Activated CD4-positive, alpha-beta T cell treated with anti-CD3 and anti-CD28 coated beads, Interleukin-2, amount 10 ng/mL, durations not matched to agents 24 days and 14 days (primary cell): ENCODE measurements around the gene PTK6. TPM values are rescaled to one million over a fixed set of nuclear protein-coding genes. Genes with fewer than 3 reads are reported as not detected.
"Not testable (repeated sequence)": the region's sequence is repeated elsewhere in the genome, so short reads cannot be mapped to it uniquely, and the experiment has no call there.

Source experiments
- DNase-seq: peaks from one replicate; pipeline ENCODE4 v3.0.0; 2022
- H3K27ac Mint-ChIP-seq: one replicate; pipeline ENCODE4 v1.8.0; 2022; ENCODE audit warnings: mild to moderate bottlenecking, mixed read lengths
- H3K27me3 Mint-ChIP-seq: one replicate; pipeline ENCODE4 v1.8.0; 2022; ENCODE audit warnings: mixed read lengths
- H3K36me3 Mint-ChIP-seq: one replicate; pipeline ENCODE4 v1.8.0; 2022; ENCODE audit warnings: low read depth, mild to moderate bottlenecking, mixed read lengths
- H3K4me1 Mint-ChIP-seq: one replicate; pipeline ENCODE4 v1.8.0; 2021; ENCODE audit warnings: mixed read lengths
- H3K4me3 Mint-ChIP-seq: one replicate; pipeline ENCODE4 v1.8.0; 2022; ENCODE audit warnings: mild to moderate bottlenecking, moderate library complexity, mixed read lengths
- H3K9me3 Mint-ChIP-seq: one replicate; pipeline ENCODE4 v1.8.0; 2021; ENCODE audit warnings: mixed read lengths
- intact Hi-C: fragments of 100-400 bp; cut with micrococcal nuclease; formaldehyde crosslinking; loops from one replicate; pipeline ENCODE4 v1.15.1; 2023
- total RNA-seq: library from RNA; stranded (reverse); gene quantifications from 2 replicates; pipeline ENCODE4 v1.2.3, GENCODE V29; 2022

PTK6 gene
- total RNA-seq, 1 donor from 2014 or later: 0.35 TPM

DNA sequence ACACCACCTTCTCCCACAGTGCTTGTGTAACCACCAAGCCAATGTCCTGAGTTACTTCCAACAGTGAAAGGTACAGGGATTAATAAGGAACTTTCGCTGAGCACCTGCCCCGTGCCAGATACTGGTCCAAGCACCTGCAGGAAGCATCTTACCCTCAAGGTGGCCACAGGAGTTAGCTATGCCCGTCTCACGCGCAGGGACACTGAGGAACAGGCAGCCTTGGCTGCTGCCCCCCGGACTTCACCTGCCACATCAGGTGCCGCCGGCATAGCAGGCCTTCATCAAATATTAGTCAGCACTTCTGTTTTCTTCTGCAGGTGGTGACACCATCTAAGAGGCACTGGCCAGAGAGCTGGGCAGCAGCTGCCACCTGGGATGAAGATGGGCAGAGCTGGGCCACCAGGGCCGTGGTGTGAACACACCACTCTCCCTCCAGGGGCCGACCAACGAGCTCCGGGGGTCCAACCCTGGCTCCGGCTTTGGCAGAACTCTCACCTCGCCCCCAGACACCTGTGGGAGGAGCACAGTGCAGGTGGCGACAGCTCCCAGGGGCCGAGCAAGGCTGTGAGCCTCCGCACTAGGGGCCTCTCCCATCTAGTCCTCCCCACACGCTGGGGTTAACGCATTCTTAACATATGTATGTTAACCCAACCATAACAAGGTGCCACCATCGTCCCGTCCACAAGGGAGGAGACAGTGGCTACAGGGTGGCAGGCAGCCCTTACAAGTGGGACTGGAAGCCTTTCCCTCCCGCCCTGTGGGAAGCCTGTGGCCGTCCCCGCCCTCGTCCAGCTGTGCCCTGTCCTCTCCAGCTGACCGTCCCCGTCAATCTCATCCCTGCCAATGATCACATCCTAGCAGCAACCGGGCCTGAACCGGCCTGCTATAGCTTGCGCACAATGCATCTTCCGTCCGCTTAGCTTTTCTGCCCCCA lies 19.5 kb downstream of the PTK6 start:
- intact Hi-C loops: no loop called here
- H3K27me3 Mint-ChIP-seq: peaks cover 27% of the 10 kb centered on the region
- no peak for DNase-seq
- H3K4me1 Mint-ChIP-seq: peaks cover 8% of the 10 kb centered on the region
- H3K9me3 Mint-ChIP-seq: peaks cover 5% of the 10 kb centered on the region
- no peak overlapping the region for H3K4me3 Mint-ChIP-seq
- no peak overlapping the region for H3K27ac Mint-ChIP-seq
- peaks cover 6% of the 10 kb centered on the region for H3K36me3 Mint-ChIP-seq

DNA sequence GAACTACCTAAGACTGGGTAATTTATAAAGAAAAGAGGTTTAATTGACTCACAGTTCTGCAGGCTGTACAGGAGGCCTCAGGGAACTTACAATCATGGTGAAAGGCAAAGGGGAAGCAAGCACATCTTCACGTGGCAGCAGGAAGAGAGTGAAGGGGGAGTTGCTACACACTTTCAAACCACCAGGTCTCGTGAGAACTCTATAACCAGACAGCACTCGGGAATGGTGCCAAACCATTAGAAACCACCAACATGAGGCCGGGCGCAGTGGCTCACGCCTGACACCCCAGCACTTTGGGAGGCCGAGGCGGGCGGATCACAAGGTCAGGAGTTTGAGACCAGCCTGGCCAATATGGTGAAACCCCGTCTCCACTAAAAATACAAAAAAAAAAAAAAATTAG lies 22.7 kb downstream of the PTK6 start:
- H3K4me3 Mint-ChIP-seq, H3K27ac Mint-ChIP-seq, H3K4me1 Mint-ChIP-seq, H3K9me3 Mint-ChIP-seq, H3K36me3 Mint-ChIP-seq, intact Hi-C loops, DNase-seq: not testable (repeated sequence)
- H3K27me3 Mint-ChIP-seq: peaks cover 35% of the 10 kb centered on the region

DNA sequence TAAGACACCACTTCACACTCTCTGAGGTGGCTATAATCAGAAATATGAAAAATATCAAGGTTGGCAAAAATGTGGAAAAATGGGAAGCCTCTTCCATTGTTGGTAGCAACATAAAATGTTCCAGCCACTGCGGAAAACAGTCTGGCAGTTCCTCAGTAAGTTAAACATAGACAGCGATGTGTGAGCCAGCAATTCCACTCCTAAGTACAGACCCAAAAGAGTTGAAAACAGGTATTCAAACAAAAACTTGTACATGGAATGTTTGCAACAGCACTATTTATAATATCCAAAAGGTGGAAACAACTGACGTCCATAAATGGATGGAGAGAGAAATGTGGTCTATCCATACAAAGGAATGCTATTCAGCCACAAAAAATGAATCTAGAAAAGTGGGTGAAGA lies 24.0 kb downstream of the PTK6 start:
- Mint-ChIP-seq H3K4me3 (no peak overlapping the region), H3K4me1 (no peaks in the 10 kb centered on the region), H3K9me3 (peaks cover 7% of the 10 kb centered on the region), H3K36me3 (peaks cover 1% of the 10 kb centered on the region), H3K27me3 (peaks cover 38% of the 10 kb centered on the region), H3K27ac (no peak overlapping the region)
- no peak for DNase-seq
- intact Hi-C loops: no loop called here

DNA sequence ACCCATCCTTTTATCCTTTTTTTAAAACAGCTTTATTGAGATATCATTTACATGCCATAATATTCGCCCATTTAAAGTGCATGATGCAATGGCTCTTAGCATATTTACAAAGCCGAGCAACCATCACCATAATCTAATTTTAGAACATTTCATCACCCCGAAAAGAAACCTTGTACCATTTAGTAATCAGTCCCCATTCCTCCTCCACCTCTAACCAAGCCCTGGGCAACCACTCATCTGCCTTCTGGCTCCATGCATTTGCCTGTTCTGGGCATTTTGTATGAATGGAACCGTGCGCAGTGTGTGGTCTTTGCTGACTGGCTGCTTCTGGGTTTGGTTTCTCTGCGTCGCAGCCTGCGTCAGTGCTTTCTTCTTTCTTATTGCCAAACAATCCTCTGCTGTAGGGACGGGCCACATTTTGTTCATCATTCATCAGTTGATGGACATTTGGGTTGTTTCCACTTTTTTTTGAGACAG lies 28.1 kb downstream of the PTK6 start:
- no peak overlapping the region for H3K27ac Mint-ChIP-seq
- peaks cover 3% of the 10 kb centered on the region for H3K9me3 Mint-ChIP-seq
- H3K4me3 Mint-ChIP-seq: no peak overlapping the region
- peaks cover 29% of the 10 kb centered on the region for H3K27me3 Mint-ChIP-seq
- H3K36me3 Mint-ChIP-seq: no peaks in the 10 kb centered on the region
- H3K4me1 Mint-ChIP-seq: no peaks in the 10 kb centered on the region
- no peak for DNase-seq
- intact Hi-C loops: no loop called here

DNA sequence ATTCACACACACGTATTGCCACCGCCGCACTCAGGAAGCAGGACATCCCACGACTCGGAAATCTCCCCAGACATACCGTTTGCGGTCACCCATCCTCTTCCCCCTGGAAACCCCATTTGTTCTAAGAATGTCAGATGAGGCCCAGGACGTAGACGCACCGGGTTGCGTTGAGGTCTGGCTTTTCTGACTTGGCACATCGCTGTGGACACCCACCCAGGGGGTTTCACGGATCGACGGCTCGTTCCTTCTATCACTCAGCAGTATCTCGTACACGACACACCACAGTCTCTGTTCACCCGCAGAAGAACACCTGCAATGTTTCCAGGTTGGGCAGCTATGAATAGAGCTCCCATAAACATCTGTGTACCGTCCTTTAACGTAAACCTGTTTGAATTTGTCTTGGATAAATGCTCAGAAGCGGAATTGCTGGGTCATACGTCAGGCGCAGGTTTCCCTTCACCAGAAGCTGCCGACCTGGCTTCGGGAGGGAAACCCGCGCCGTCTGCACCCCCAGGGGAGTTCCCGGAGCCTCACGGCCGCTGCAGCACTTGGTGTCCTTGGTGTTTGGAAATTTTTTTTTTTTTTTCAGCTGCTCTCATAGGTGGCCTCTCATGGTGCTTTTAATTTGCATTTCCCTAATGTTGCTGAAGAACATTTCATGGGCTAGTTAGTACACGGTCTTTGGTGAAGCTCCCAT lies 29.0 kb downstream of the PTK6 start:
- Mint-ChIP-seq H3K27me3 (peaks cover 27% of the 10 kb centered on the region), H3K4me1 (no peaks in the 10 kb centered on the region), H3K36me3 (no peaks in the 10 kb centered on the region), H3K27ac (peak overlapping the region; percentile 71), H3K9me3 (peaks cover 3% of the 10 kb centered on the region), H3K4me3 (peak overlapping the region; percentile 39)
- no peak for DNase-seq
- intact Hi-C loops: no loop called here

DNA sequence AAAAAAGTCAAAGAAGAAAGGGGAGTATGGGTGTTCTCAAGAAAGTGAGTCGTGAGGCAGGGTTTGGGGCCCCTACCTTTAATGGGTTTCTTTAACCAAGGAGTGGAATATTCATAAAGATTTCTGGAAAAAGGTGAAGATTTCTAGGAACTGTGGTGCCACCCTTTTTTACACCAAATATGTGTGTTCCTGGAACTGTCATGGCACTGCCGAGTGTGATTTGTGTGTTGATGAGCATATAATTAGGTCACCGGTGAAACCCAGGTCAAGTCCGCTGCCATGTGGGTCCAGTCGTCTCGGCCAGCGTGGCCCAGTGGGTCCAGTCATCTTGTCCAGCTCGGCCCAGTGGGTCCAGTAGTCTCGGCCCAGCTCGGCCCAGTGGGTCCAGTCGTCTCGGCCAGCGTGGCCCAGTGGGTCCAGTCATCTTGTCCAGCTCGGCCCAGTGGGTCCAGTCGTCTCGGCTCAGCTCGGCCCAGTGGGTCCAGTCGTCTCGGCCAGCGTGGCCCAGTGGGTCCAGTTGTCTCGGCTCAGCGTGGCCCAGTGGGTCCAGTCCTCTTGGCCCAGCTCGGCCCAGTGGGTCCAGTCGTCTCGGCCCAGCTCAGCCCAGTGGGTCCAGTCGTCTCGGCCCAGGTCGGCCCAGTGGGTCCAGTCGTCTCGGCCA lies 30.0 kb downstream of the PTK6 start:
- Mint-ChIP-seq H3K27me3 (peaks cover 20% of the 10 kb centered on the region), H3K4me1 (no peaks in the 10 kb centered on the region), H3K36me3 (no peaks in the 10 kb centered on the region), H3K9me3 (peaks cover 3% of the 10 kb centered on the region), H3K4me3 (no peak overlapping the region), H3K27ac (no peak overlapping the region)
- intact Hi-C loops: no loop called here
- no peak for DNase-seq

DNA sequence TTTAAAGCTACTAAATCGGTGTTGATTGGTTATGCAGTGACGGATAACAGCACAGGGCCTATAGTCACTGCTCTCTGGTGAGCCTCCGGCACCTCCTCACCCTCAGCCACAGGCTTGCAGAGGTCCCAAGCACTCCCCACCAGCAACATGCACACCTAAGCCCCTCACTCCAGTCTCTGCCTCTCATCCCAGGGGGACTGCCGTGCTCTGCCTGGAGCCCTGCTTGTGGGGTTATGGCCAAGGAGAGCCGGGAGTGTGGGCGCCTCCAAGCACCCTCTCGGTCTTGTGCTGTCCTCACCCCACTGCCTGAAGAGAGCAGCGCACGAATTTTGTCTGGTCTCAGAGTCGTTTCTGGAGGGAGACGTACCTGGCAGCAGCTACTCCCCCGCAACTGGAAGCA lies 31.5 kb downstream of the PTK6 start:
- Mint-ChIP-seq H3K4me3 (no peak overlapping the region), H3K27me3 (peaks cover 18% of the 10 kb centered on the region), H3K4me1 (no peaks in the 10 kb centered on the region), H3K36me3 (no peaks in the 10 kb centered on the region), H3K27ac (no peak overlapping the region), H3K9me3 (no peaks in the 10 kb centered on the region)
- no peak for DNase-seq
- intact Hi-C loops: no loop called here

DNA sequence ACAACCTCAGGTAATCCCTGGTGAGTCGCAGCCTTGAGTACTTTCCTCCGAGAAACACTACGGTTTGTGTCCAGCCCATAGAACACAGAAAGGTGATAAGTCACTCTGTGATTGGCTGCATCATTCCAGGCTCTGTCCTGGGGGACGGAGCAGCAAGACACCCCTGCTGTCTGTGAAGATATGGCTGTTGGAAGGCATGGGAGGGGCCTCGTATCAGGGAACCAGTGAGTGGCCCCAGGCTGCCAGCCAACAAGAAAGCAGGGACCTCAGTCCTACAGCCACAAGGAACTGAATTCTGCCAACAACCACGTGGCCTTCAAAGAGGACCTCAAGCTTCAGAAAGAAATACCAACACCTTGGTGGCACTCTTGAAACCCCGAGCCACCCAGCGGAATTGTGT lies 31.9 kb downstream of the PTK6 start:
- no peak overlapping the region for H3K27ac Mint-ChIP-seq
- H3K9me3 Mint-ChIP-seq: no peaks in the 10 kb centered on the region
- H3K4me3 Mint-ChIP-seq: no peak overlapping the region
- no peaks in the 10 kb centered on the region for H3K36me3 Mint-ChIP-seq
- DNase-seq: no peak
- H3K27me3 Mint-ChIP-seq: peaks cover 20% of the 10 kb centered on the region
- H3K4me1 Mint-ChIP-seq: no peaks in the 10 kb centered on the region
- intact Hi-C loops: no loop called here

DNA sequence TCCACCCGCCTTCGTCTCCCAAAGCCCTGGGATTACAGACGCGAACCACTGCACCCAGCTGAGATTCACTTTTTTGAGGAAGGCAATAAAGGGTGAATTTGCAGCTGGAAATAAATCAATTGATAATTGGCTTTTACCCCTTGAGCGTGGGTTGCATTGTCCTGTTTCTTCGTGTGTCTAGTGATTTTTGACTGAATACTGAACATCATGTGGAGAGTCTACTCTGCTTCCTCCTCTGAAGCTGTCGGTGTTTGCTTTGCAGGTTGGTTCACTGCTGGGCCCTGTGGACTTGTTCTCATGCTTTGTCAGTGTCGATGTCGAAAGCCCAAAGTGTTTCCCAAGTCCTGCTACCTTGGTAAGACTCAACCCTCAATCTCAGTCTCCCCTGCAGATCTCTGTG lies 32.5 kb downstream of the PTK6 start:
- H3K4me1 Mint-ChIP-seq: no peaks in the 10 kb centered on the region
- intact Hi-C loops: no loop called here
- no peak overlapping the region for H3K27ac Mint-ChIP-seq
- no peak overlapping the region for H3K4me3 Mint-ChIP-seq
- H3K36me3 Mint-ChIP-seq: no peaks in the 10 kb centered on the region
- DNase-seq: no peak
- H3K9me3 Mint-ChIP-seq: no peaks in the 10 kb centered on the region
- peaks cover 21% of the 10 kb centered on the region for H3K27me3 Mint-ChIP-seq

DNA sequence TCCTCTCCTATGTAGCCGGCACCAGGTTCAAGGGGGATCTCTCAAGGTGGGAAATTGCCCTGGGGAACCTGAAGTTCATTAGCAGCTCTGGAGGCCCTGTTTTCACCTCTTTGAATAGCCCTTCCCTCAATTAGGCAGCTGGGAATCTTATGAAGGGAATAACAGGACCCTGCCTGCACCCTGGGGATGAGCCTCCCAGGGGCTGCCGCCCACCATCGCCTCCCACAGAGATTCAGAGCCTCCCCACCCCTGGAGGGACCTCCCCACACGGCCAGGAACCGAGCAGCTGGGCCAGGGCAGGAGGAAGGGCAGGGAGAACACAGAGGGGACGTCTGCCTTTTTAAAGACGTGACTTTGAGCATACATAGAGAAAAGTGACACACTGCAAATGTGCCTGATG lies 33.7 kb downstream of the PTK6 start:
- Mint-ChIP-seq H3K27ac (no peak overlapping the region), H3K36me3 (no peaks in the 10 kb centered on the region), H3K4me1 (no peaks in the 10 kb centered on the region), H3K4me3 (no peak overlapping the region), H3K27me3 (peaks cover 15% of the 10 kb centered on the region), H3K9me3 (no peaks in the 10 kb centered on the region)
- no peak for DNase-seq
- intact Hi-C loops: no loop called here

DNA sequence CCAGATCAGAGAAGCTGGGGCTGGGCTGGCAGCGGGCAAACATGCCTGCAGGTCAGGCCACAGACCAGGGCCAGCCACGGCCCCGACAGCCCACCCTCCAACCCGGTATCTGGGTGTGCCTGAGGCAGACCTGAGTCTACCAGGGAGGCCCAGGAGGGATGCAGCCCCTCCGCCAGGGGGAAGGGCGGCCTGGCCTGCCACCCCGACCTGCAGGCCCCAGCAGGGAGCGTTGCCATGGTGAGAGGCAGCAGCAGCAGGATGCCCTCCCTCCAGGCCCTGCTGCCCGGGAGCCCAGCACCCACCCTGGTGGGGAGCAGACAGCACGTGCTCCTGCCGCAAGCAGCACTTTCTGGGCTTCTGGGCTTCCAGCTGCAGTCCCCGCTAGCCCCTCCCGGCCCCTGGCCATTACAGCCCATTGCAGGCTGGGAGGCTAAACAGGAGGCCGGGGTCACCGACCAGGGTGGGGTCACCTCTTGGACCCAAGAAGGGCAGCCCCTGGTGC lies 34.5 kb downstream of the PTK6 start:
- Mint-ChIP-seq H3K9me3 (no peaks in the 10 kb centered on the region), H3K27ac (no peak overlapping the region), H3K36me3 (no peaks in the 10 kb centered on the region), H3K4me1 (no peaks in the 10 kb centered on the region), H3K4me3 (no peak overlapping the region), H3K27me3 (peaks cover 19% of the 10 kb centered on the region)
- intact Hi-C loops: no loop called here
- no peak for DNase-seq

DNA sequence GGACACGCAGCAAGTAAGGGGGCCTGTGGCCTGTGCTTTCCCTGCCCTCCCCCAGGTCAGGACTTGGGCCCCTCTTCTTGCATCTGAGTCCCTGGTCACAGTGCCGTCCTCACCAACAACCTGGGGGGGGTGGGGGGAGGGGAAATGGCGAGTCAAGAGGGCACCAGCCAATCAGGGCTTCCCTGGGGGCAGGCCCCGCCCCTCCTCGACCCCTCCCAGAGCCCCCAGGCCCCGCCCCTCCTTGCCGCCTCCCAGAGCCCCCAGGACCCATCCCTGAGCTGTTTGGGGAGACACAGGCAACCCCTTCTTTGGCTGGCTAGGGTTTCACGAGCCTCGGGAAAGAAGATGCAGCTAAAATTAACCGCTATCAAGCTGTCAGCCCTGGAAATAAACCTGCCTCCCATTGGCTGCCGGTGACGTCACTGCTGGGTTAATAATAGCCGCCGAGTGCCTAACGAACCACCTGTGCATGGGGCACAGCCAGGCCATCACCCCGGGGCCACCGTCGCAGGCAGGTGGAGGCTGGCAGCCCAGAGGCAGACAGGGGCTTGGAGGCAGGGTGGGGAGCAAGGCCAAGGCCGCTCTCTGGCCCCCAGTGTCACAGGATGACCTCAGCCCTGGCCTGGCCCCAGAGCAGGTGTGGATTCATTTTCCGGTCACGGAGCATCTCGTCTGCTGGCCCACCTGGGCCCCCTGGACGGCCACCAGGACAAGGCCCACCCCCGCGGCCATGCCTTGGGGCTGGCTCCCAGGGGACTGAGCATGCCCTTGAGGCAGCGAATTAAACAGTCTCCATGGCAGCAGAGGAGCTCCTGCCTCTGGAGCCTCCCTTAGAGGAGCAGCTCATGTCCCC lies 35.1 kb downstream of the PTK6 start:
- intact Hi-C loops: no loop called here

More for the DNA sequence above, 35.1 kb downstream of the PTK6 start:
- Mint-ChIP-seq H3K27ac (no peak overlapping the region), H3K4me1 (no peaks in the 10 kb centered on the region), H3K27me3 (peaks cover 26% of the 10 kb centered on the region), H3K4me3 (no peak overlapping the region), H3K9me3 (no peaks in the 10 kb centered on the region), H3K36me3 (no peaks in the 10 kb centered on the region)
- DNase-seq: no peak
